Measurements from ENCODE around the gene MKNK2.

MKNK2 gene

DNA sequence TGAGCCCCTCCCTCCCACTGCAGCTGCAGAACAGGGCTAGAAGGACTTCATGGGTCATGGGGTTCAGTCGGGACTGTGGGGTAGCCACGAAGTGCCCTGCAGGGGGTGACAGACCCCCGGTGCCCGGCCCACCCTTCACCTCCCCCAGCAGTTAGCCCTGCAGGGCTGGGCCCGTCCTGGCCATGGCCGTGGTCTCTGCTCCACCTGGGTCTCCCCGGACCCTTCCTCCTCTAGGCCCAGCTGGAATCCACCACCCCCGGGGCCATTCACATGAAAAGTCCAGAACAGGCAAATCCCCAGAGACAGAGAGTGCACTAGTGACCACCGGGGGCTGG lies 17.3 kb downstream of the MKNK2 start:
- TF ChIP-seq MYC (IDR thresholded peaks at IDR 0.05; ENCODE audit: low read depth, low read length) (no peak), POLR2A (IDR thresholded peaks at IDR 0.05; ENCODE audit: extremely low read depth, insufficient read length) (no peak)
- TF ChIP-seq, protein P1, sequence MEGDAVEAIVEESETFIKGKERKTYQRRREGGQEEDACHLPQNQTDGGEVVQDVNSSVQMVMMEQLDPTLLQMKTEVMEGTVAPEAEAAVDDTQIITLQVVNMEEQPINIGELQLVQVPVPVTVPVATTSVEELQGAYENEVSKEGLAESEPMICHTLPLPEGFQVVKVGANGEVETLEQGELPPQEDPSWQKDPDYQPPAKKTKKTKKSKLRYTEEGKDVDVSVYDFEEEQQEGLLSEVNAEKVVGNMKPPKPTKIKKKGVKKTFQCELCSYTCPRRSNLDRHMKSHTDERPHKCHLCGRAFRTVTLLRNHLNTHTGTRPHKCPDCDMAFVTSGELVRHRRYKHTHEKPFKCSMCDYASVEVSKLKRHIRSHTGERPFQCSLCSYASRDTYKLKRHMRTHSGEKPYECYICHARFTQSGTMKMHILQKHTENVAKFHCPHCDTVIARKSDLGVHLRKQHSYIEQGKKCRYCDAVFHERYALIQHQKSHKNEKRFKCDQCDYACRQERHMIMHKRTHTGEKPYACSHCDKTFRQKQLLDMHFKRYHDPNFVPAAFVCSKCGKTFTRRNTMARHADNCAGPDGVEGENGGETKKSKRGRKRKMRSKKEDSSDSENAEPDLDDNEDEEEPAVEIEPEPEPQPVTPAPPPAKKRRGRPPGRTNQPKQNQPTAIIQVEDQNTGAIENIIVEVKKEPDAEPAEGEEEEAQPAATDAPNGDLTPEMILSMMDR (IDR thresholded peaks at IDR 0.05; ENCODE audit: low read depth, low read length) = no peak
- TF ChIP-seq, protein P2, sequence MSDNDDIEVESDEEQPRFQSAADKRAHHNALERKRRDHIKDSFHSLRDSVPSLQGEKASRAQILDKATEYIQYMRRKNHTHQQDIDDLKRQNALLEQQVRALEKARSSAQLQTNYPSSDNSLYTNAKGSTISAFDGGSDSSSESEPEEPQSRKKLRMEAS (IDR thresholded peaks at IDR 0.05; ENCODE audit: low read depth, low read length) = no peak
- no peak overlapping the region for H3K4me3 ChIP-seq (ENCODE audit: low read depth, low read length)
- no peak for DNase-seq (ENCODE audit: low read depth)

DNA sequence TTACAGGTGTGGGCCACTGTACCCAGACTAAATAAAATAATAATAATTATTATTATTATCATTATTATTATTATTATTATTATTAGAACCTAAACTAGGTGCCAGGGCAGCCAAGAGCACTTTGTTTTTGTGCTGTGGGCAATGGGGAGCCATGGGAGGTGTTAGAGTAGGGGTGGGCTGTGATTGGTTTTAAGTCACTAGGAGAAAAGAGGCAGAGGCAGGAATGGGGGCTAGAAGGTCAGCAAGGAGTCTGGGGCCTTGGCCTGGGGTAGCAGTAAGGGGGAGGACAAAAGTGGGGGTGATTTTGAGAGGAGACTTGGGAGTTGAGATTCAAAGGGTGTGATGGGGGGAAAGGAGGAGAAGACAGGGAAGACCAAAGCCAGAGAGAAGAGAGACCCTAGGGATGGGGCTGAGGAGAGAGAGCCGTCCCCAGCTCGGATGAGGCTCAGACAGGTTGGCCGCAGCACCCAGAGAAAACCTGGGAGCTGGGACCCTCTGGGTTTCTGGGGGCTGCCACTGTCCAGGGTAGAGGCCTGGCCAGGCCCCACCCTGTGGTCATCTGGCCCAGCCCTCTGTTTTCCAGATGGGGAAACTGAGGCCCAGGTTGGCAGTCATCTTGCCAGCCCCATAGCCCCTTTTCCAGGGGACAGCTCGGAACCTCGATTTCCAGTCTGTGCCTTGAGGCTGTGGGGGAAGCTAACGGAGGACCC lies 17.8 kb downstream of the MKNK2 start:
- H3K4me3 ChIP-seq (ENCODE audit: low read depth, low read length) = no peak overlapping the region
- no peak for TF ChIP-seq MYC (IDR thresholded peaks at IDR 0.05; ENCODE audit: low read depth, low read length)
- TF ChIP-seq POLR2A (IDR thresholded peaks at IDR 0.05; ENCODE audit: extremely low read depth, insufficient read length) = no peak
- TF ChIP-seq, protein P2 (IDR thresholded peaks at IDR 0.05; ENCODE audit: low read depth, low read length) = no peak
- TF ChIP-seq, protein P1 (IDR thresholded peaks at IDR 0.05; ENCODE audit: low read depth, low read length) = no peak
- DNase-seq (ENCODE audit: low read depth) = no peak

DNA sequence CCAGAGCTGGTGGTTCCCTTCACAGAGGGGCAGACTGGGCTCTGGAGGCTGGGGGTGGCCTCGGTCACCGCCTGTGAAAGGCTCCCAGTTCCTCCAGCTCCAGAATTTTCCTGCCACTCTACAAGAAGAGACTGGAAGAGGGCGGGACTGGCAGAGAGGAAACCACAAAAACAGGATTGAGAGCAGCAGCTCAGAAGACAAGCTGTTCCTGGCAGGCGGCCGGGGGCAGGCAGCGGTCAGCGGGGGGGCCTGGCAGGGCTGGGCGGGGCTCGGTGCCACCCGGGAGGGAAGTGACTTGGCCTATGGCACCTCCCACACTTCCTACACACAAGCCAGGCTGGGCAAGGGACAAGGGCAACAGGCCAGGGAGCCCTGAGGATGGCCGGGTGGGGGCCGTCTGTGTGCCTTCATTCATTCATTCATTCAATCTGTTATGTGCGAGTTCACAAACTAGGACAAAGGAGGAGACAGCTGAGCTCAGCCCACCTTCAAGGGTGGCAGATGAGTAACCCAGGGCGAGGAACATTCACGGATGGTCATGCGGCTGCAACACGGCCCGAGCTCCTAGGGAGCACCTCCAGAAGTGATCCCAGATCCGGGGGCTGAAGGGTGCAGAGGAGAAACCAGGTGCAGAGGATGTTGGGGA lies 18.6 kb downstream of the MKNK2 start:
- peak; percentile 71 for DNase-seq (ENCODE audit: low read depth)
- H3K4me3 ChIP-seq (ENCODE audit: low read depth, low read length) = no peak overlapping the region
- TF ChIP-seq, protein P2 (IDR thresholded peaks at IDR 0.05; ENCODE audit: low read depth, low read length) = no peak
- no peak for TF ChIP-seq MYC (IDR thresholded peaks at IDR 0.05; ENCODE audit: low read depth, low read length)
- TF ChIP-seq, protein P1 (IDR thresholded peaks at IDR 0.05; ENCODE audit: low read depth, low read length) = no peak

DNA sequence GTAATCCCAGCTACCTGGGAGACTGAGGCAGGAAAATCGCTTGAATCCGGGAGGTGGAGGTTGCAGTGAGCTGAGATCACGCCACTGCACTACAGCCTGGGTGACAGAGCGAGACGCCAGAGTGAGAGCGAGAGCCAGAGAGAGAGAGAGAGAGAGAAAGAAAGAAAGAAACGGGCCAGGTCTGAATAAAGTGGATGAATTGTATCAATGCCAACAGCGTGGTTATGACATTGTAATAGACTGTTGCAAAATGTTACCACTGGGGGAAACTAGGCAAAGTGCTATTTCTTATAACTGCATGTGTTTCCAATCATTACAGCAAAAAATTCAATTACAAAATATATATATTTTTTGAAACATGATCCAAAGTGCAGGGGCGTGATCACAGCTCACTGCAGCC lies 23.7 kb downstream of the MKNK2 start:
- H3K4me3 ChIP-seq (ENCODE audit: low read depth, low read length) = no peak overlapping the region
- TF ChIP-seq, protein P1 (IDR thresholded peaks at IDR 0.05; ENCODE audit: low read depth, low read length) = no peak
- TF ChIP-seq MYC (IDR thresholded peaks at IDR 0.05; ENCODE audit: low read depth, low read length) = no peak
- no peak for TF ChIP-seq POLR2A (IDR thresholded peaks at IDR 0.05; ENCODE audit: extremely low read depth, insufficient read length)
- TF ChIP-seq, protein P2 (IDR thresholded peaks at IDR 0.05; ENCODE audit: low read depth, low read length) = no peak
- DNase-seq (ENCODE audit: low read depth) = peak; percentile 34

DNA sequence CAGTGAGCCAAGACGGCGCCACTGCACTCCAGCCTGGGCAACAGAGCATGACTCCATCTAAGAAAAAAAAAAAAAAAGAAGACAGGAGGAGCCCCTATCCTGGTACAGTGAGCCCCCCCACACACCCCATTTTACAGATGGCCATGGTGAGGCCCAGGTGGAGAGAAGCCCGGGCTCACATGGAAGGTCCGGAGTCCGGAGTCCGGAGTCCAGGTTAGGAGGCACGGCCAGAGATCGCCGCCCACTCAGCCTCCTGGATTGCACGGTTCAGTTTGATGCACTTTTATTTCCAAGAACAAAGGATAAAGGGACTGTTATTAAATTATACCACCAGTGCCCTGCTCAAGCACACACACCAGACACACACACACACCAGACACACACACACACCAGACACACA lies 24.3 kb downstream of the MKNK2 start:
- H3K4me3 ChIP-seq (ENCODE audit: low read depth, low read length) = no peak overlapping the region
- TF ChIP-seq MYC (IDR thresholded peaks at IDR 0.05; ENCODE audit: low read depth, low read length) (no peak), POLR2A (IDR thresholded peaks at IDR 0.05; ENCODE audit: extremely low read depth, insufficient read length) (no peak)
- TF ChIP-seq, protein P1 (IDR thresholded peaks at IDR 0.05; ENCODE audit: low read depth, low read length) = no peak
- TF ChIP-seq, protein P2 (IDR thresholded peaks at IDR 0.05; ENCODE audit: low read depth, low read length) = no peak
- no peak for DNase-seq (ENCODE audit: low read depth)

Measured in NB4 (cell line).